OCI-LY1 (cell line): ENCODE measurements around the gene GABRB3.

Source experiments
- H2AFZ ChIP-seq: fragments of 200-600 bp; sonication (generic), shearing (Covaris generic); 2 replicates; pipeline ENCODE4 v1.6.0; 2014; ENCODE audit warnings: antibody characterized with exemption, mild to moderate bottlenecking, low read length
- H3F3A ChIP-seq: fragments of 200-600 bp; sonication (generic), shearing (Covaris generic); 2 replicates; pipeline ENCODE4 v1.6.0; 2014; ENCODE audit warnings: mild to moderate bottlenecking, antibody characterized with exemption, low read length, moderate library complexity; ENCODE audit not compliant: insufficient read depth
- H3K27ac ChIP-seq: fragments of 200-600 bp; sonication (generic); 2 replicates; pipeline ENCODE4 v1.5.1; 2014; ENCODE audit warnings: low read length, mixed run types, mild to moderate bottlenecking, low read depth; ENCODE audit not compliant: poor library complexity, severe bottlenecking
- H3K27me3 ChIP-seq: fragments of 200-600 bp; sonication (generic); 2 replicates; pipeline ENCODE4 v1.6.0; 2014; ENCODE audit warnings: antibody characterized with exemption, mild to moderate bottlenecking, low read length, moderate library complexity; ENCODE audit not compliant: insufficient read depth
- H3K36me3 ChIP-seq: fragments of 200-600 bp; sonication (generic); 2 replicates; pipeline ENCODE4 v1.6.1; 2014; ENCODE audit warnings: mild to moderate bottlenecking, antibody characterized with exemption, low read length, moderate library complexity, mixed read lengths; ENCODE audit not compliant: insufficient read depth
- H3K4me1 ChIP-seq: fragments of 200-600 bp; sonication (generic); 2 replicates; pipeline ENCODE4 v1.5.1; 2014; ENCODE audit warnings: mild to moderate bottlenecking, low read length, moderate library complexity; ENCODE audit not compliant: insufficient read depth, severe bottlenecking
- H3K4me2 ChIP-seq: fragments of 200-600 bp; sonication (generic), shearing (Covaris generic); 2 replicates; pipeline ENCODE4 v1.6.1; 2014; ENCODE audit warnings: low read length
- H3K4me3 ChIP-seq: fragments of 200-600 bp; sonication (generic); 2 replicates; pipeline ENCODE4 v1.5.1; 2014; ENCODE audit warnings: low read length, low read depth, mild to moderate bottlenecking, mixed read lengths; ENCODE audit not compliant: poor library complexity, severe bottlenecking
- H3K79me2 ChIP-seq: fragments of 200-600 bp; shearing (Covaris generic); 2 replicates; pipeline ENCODE4 v1.6.1; 2016; ENCODE audit warnings: mixed run types, low read length, mixed read lengths; ENCODE audit not compliant: insufficient read depth
- H3K9ac ChIP-seq: fragments of 200-600 bp; sonication (generic), shearing (Covaris generic); 2 replicates; pipeline ENCODE4 v1.6.1; 2014; ENCODE audit warnings: mild to moderate bottlenecking, low read length, mixed read lengths
- H3K9me2 ChIP-seq: fragments of 200-600 bp; sonication (generic), shearing (Covaris generic); 2 replicates; pipeline ENCODE4 v1.6.1; 2014; ENCODE audit warnings: low read depth, mild to moderate bottlenecking, low read length, mixed read lengths
- H3K9me3 ChIP-seq: fragments of 200-600 bp; shearing (Covaris generic); 2 replicates; pipeline ENCODE4 v1.6.1; 2014; ENCODE audit warnings: low read length, mixed read lengths
- H4K20me1 ChIP-seq: fragments of 200-600 bp; sonication (generic), shearing (Covaris generic); 2 replicates; pipeline ENCODE4 v1.6.0; 2016; ENCODE audit warnings: mild to moderate bottlenecking, low read length; ENCODE audit not compliant: insufficient read depth
- CTCF ChIP-seq: fragments of 200-600 bp; sonication (generic), shearing (Covaris generic); IDR thresholded peaks from 2 replicates; pipeline ENCODE4 v1.5.1; 2017; ENCODE audit warnings: mild to moderate bottlenecking, antibody characterized with exemption, low read length, moderate library complexity, mixed read lengths
- EZH2 ChIP-seq: fragments of 200-600 bp; sonication (generic), shearing (Covaris generic); IDR thresholded peaks from 2 replicates; pipeline ENCODE4 v1.8.0; 2017; ENCODE audit warnings: borderline replicate concordance, mixed run types, mild to moderate bottlenecking, antibody characterized with exemption, low read length, moderate library complexity, mixed read lengths

Gene GABRB3

GRCh38 chr15:26537663-26538062 lies 235.2 kb downstream of the GABRB3 start:
- no peak for TF ChIP-seq EZH2
- no peak for TF ChIP-seq CTCF
- Histone ChIP-seq H3K4me2 (no peak overlapping the region), H3K9me3 (no peaks in the 10 kb centered on the region), H3K4me3 (no peak overlapping the region), H3K4me1 (no peaks in the 10 kb centered on the region), H3K27ac (no peak overlapping the region), H3K27me3 (no peaks in the 10 kb centered on the region), H3K9me2 (no peaks in the 10 kb centered on the region), H2AFZ (no peak overlapping the region), H3K79me2 (no peaks in the 10 kb centered on the region), H3K36me3 (no peaks in the 10 kb centered on the region), H4K20me1 (no peaks in the 10 kb centered on the region), H3F3A (no peaks in the 10 kb centered on the region), H3K9ac (no peak overlapping the region)

- Histone ChIP-seq H3K9me2 (no peaks in the 10 kb centered on the region; the same call in 1 of the 2 replicates), H3K9ac (no peak overlapping the region), H3K27me3 (no peaks in the 10 kb centered on the region), H3K36me3 (no peaks in the 10 kb centered on the region), H4K20me1 (no peaks in the 10 kb centered on the region), H3K4me3 (no peak overlapping the region), H3K4me1 (no peaks in the 10 kb centered on the region), H2AFZ (no peak overlapping the region), H3K27ac (no peak overlapping the region), H3K4me2 (no peak overlapping the region), H3K79me2 (no peaks in the 10 kb centered on the region), H3F3A (no peaks in the 10 kb centered on the region), H3K9me3 (no peaks in the 10 kb centered on the region)
- no peak for TF ChIP-seq CTCF
- TF ChIP-seq EZH2: no peak
Measured at GRCh38 chr15:26531489-26531888, 241.4 kb downstream of the GABRB3 start.

GRCh38 chr15:26525096-26525495 lies 247.8 kb downstream of the GABRB3 start:
- no peaks in the 10 kb centered on the region for H3K9me3 ChIP-seq
- no peaks in the 10 kb centered on the region for H3K27me3 ChIP-seq
- H3F3A ChIP-seq: no peaks in the 10 kb centered on the region
- H3K79me2 ChIP-seq: no peaks in the 10 kb centered on the region
- no peak overlapping the region for H3K4me3 ChIP-seq
- no peak overlapping the region for H3K27ac ChIP-seq
- no peak overlapping the region for H3K4me2 ChIP-seq
- no peaks in the 10 kb centered on the region for H4K20me1 ChIP-seq
- H2AFZ ChIP-seq: no peak overlapping the region
- H3K4me1 ChIP-seq: no peaks in the 10 kb centered on the region
- H3K9me2 ChIP-seq: no peaks in the 10 kb centered on the region; the same call in 1 of the 2 replicates
- H3K36me3 ChIP-seq: no peaks in the 10 kb centered on the region
- no peak overlapping the region for H3K9ac ChIP-seq
- TF ChIP-seq CTCF: no peak
- no peak for TF ChIP-seq EZH2
